H1 (cell line): ENCODE results near the gene RIN3. TPM values are rescaled to one million over a fixed set of nuclear protein-coding genes. Genes with fewer than 3 reads are reported as not detected.

ENCODE experiments used
- CTCF ChIA-PET: fragments of 300-600 bp; sonication (Branson Sonifier 250); formaldehyde crosslinking; loops from one replicate; lab custom pipeline; 2021; ENCODE audit not compliant: partially characterized antibody; lab: Charles Lee
- POLR2A ChIA-PET: fragments of 300-600 bp; sonication (Branson Sonifier 250); formaldehyde crosslinking; loops from one replicate; lab custom pipeline; 2021; ENCODE audit warnings: inconsistent platforms; ENCODE audit not compliant: partially characterized antibody; lab: Charles Lee
- DNase-seq, 2 experiments: peaks; one replicate each; pipeline versions ENCODE4 v3.0.0 to v3.0.0-alpha.2; 2010 to 2022; ENCODE audit warnings: low spot score in 2 of 2, low read depth in 1 of 2, mixed read lengths in 1 of 2
- FAIRE-seq: peaks from 2 replicates; lab custom pipeline; 2011; peaks lifted over from hg19 to GRCh38; lab: Jason Lieb, UNC
- H2AFZ ChIP-seq: 2 replicates; pipeline ENCODE4 v1.8.1; 2012; ENCODE audit warnings: low read length, inconsistent platforms
- H2AK5ac ChIP-seq: 2 replicates; pipeline ENCODE4 v1.6.1; 2013; ENCODE audit warnings: low read depth, low read length
- H2BK120ac ChIP-seq: replicated peaks from 2 replicates; pipeline ENCODE3; 2013; ENCODE audit warnings: low read depth, low read length, inconsistent platforms
- H2BK12ac ChIP-seq: 2 replicates; pipeline ENCODE4 v1.6.1; 2013; ENCODE audit warnings: low read depth, low read length
- H2BK15ac ChIP-seq: 2 replicates; pipeline ENCODE4 v1.6.1; 2013; ENCODE audit warnings: low read length
- H2BK20ac ChIP-seq: 2 replicates; pipeline ENCODE4 v1.6.1; 2013; ENCODE audit warnings: low read length
- H2BK5ac ChIP-seq: 2 replicates; pipeline ENCODE4 v1.6.1; 2013; ENCODE audit warnings: low read depth, low read length
- H3K14ac ChIP-seq: 2 replicates; pipeline ENCODE4 v1.6.1; 2013; ENCODE audit warnings: inconsistent platforms; ENCODE audit not compliant: insufficient read length
- H3K18ac ChIP-seq: 2 replicates; pipeline ENCODE4 v1.6.1; 2013; ENCODE audit warnings: low read length; ENCODE audit errors: extremely low read depth
- H3K23ac ChIP-seq: 2 replicates; pipeline ENCODE4 v1.6.1; 2013; ENCODE audit warnings: inconsistent platforms; ENCODE audit not compliant: insufficient read length
- H3K23me2 ChIP-seq: 2 replicates; pipeline ENCODE4 v1.6.1; 2013; ENCODE audit warnings: low read depth, low read length
- H3K27ac ChIP-seq: 2 replicates; pipeline ENCODE4 v1.6.1; 2011; ENCODE audit warnings: low read depth, low read length, inconsistent platforms
- H3K27me3 ChIP-seq, 4 experiments: replicated peaks in 1 of 4; 1 replicate in 1 of 4; 2 replicates in 3 of 4; pipeline versions ENCODE4 v1.6.1 to v1.8.1; 2011 to 2013; ENCODE audit warnings: low read length in 3 of 4, mild to moderate bottlenecking in 3 of 4, inconsistent platforms in 2 of 4, mixed read lengths in 2 of 4, moderate library complexity in 1 of 4; ENCODE audit not compliant: control insufficient read depth in 3 of 4, insufficient read depth in 3 of 4; ENCODE audit errors: extremely low read depth in 1 of 4
- H3K36me3 ChIP-seq, 4 experiments: 2 replicates each; pipeline versions ENCODE4 v1.6.1 to v1.8.1; 2011 to 2013; ENCODE audit warnings: mild to moderate bottlenecking in 4 of 4, low read length in 3 of 4, moderate library complexity in 2 of 4, control low read depth in 1 of 4, inconsistent platforms in 1 of 4; ENCODE audit not compliant: insufficient read depth in 4 of 4, control insufficient read depth in 2 of 4
- H3K4ac ChIP-seq: replicated peaks from 2 replicates; pipeline ENCODE3; 2013; ENCODE audit warnings: low read length, low read depth, mixed read lengths, inconsistent platforms; ENCODE audit not compliant: insufficient read length
- H3K4me1 ChIP-seq, 4 experiments: replicated peaks in 1 of 4; 1 replicate in 1 of 4; 2 replicates in 3 of 4; pipeline versions ENCODE4 v1.6.1 to v1.8.1; 2011 to 2013; ENCODE audit warnings: low read length in 3 of 4, inconsistent platforms in 2 of 4, mixed read lengths in 1 of 4; ENCODE audit not compliant: insufficient read depth in 4 of 4, control insufficient read depth in 3 of 4
- H3K4me2 ChIP-seq, 2 experiments: 2 replicates each; pipeline versions ENCODE4 v1.6.1 to v1.8.1; 2011 to 2013; ENCODE audit warnings: low read depth in 2 of 2, low read length in 2 of 2, control low read depth in 1 of 2, inconsistent platforms in 1 of 2, mild to moderate bottlenecking in 1 of 2; ENCODE audit not compliant: insufficient read depth in 1 of 2
- H3K4me3 ChIP-seq, 4 experiments: fragments of 200-600, 300-600 bp in 1 of 4; sonication (generic), shearing (Covaris generic), sonication (Bioruptor Twin) in 1 of 4; 2 replicates each; pipeline versions ENCODE4 v1.5.1 to v1.8.1; 2011 to 2016; ENCODE audit warnings: low read length in 4 of 4, low read depth in 3 of 4, control low read depth in 2 of 4, inconsistent platforms in 2 of 4, mild to moderate bottlenecking in 2 of 4, mixed read lengths in 1 of 4, moderate library complexity in 1 of 4; ENCODE audit not compliant: insufficient read depth in 2 of 4; ENCODE audit errors: extremely low read depth in 1 of 4
- H3K56ac ChIP-seq: replicated peaks from 2 replicates; pipeline ENCODE3; 2013; ENCODE audit warnings: low read depth, mild to moderate bottlenecking, mixed read lengths, low read length, inconsistent platforms; ENCODE audit not compliant: insufficient read length
- H3K79me1 ChIP-seq: 2 replicates; pipeline ENCODE4 v1.6.1; 2013; ENCODE audit warnings: low read depth, low read length, control low read depth
- H3K79me2 ChIP-seq, 2 experiments: 2 replicates each; pipeline versions ENCODE4 v1.6.1 to v1.8.1; 2012 to 2013; ENCODE audit warnings: low read length in 2 of 2, mild to moderate bottlenecking in 2 of 2, inconsistent platforms in 1 of 2; ENCODE audit not compliant: insufficient read depth in 2 of 2, control insufficient read depth in 1 of 2
- H3K9ac ChIP-seq, 4 experiments: replicated peaks in 1 of 4; 1 replicate in 1 of 4; 2 replicates in 3 of 4; pipeline versions ENCODE4 v1.6.1 to v1.8.1; 2011 to 2013; ENCODE audit warnings: low read depth in 3 of 4, low read length in 3 of 4, control low read depth in 2 of 4, mild to moderate bottlenecking in 2 of 4, moderate library complexity in 2 of 4, inconsistent platforms in 1 of 4; ENCODE audit errors: extremely low read depth in 1 of 4
- H3K9me3 ChIP-seq, 2 experiments: 2 replicates each; pipeline versions ENCODE4 v1.6.1 to v1.8.1; 2012 to 2013; ENCODE audit warnings: mild to moderate bottlenecking in 2 of 2, moderate library complexity in 2 of 2, control low read depth in 1 of 2, inconsistent platforms in 1 of 2, low read depth in 1 of 2, low read length in 1 of 2, mixed read lengths in 1 of 2; ENCODE audit not compliant: insufficient read depth in 2 of 2
- H4K20me1 ChIP-seq, 2 experiments: replicated peaks in 1 of 2; 2 replicates each; pipeline versions ENCODE3 to v1.8.1; 2011 to 2013; ENCODE audit warnings: inconsistent platforms in 2 of 2, low read length in 2 of 2, mild to moderate bottlenecking in 1 of 2; ENCODE audit not compliant: insufficient read depth in 2 of 2, control insufficient read depth in 1 of 2
- H4K5ac ChIP-seq: 2 replicates; pipeline ENCODE4 v1.6.1; 2013; ENCODE audit warnings: low read length, low read depth, mixed read lengths, inconsistent platforms; ENCODE audit not compliant: insufficient read length
- H4K8ac ChIP-seq: 2 replicates; pipeline ENCODE4 v1.8.0; 2013; ENCODE audit warnings: mild to moderate bottlenecking, moderate library complexity, low read length, inconsistent platforms; ENCODE audit not compliant: insufficient read depth; ENCODE audit errors: extremely low read depth
- H4K91ac ChIP-seq: replicated peaks from 2 replicates; pipeline ENCODE3; 2013; ENCODE audit warnings: low read length, mixed read lengths, inconsistent platforms; ENCODE audit not compliant: insufficient read length
- CBX5 ChIP-seq: fragments of 300-800, 300-1000 bp; sonication (generic); IDR thresholded peaks from 2 replicates; pipeline ENCODE4 v1.7.1; 2016; ENCODE audit warnings: antibody characterized with exemption, low read length, low read depth
- MAX ChIP-seq: IDR thresholded peaks from 2 replicates; pipeline ENCODE4 v1.6.1; 2012; ENCODE audit warnings: inconsistent platforms
- WGBS, 2 experiments: shearing (Covaris generic) in 1 of 2; methylation state at CpG; one replicate each; pipeline versions ENCODE4 v1.1.6 to v1.1.7; 2013 to 2015; ENCODE audit warnings: low lambda C conversion rate in 2 of 2, mixed read lengths in 2 of 2, inconsistent platforms in 1 of 2, low coverage in 1 of 2, missing lambda C conversion rate in 1 of 2; ENCODE audit not compliant: insufficient replicate concordance in 2 of 2, insufficient coverage in 1 of 2, insufficient read length in 1 of 2; ENCODE audit errors: extremely low coverage in 1 of 2, missing lambda C conversion rate in 1 of 2; 5-methylcytosine and 5-hydroxymethylcytosine counted together
- polyA plus RNA-seq, 7 experiments: library from polyadenylated mRNA; depleted of rRNA in 3 of 7; stranded (reverse) in 5 of 7; unstranded in 2 of 7; fragments of >200 nt in 5 of 7; fragments of 200-250 nt in 2 of 7; gene quantifications; 1 replicate in 5 of 7; 2 replicates in 1 of 7; 4 replicates in 1 of 7; pipeline versions ENCODE4 v1.2.1 to v1.2.3, GENCODE V29; 2011 to 2013; ENCODE audit warnings: missing spikeins in 2 of 7, mixed read lengths in 2 of 7
- total RNA-seq: library from RNA; stranded (reverse); fragmentation: NEBNext Ultra II Directional; extraction: Animal tissue kit (Norgen Biotek cat#: 25700); gene quantifications from 2 replicates; pipeline ENCODE4 v1.2.1, GENCODE V29; 2021

Gene RIN3
- total and polyA plus RNA-seq, 2 of the 8 experiments (the other 6 are each of a cell fraction or from before 2014, with no cell fraction given), result 0.59 to 1.5 TPM

- no peak overlapping the region for H2AK5ac ChIP-seq
- H3K79me2 ChIP-seq, result no peaks in the 10 kb centered on the region
- TF ChIP-seq MAX (no peak), CBX5 (no peak)
- no peak overlapping the region for H3K23ac ChIP-seq
- H3K14ac ChIP-seq, result no peak overlapping the region
- no peak overlapping the region for H3K27ac ChIP-seq
- H4K20me1 ChIP-seq, result no peaks in the 10 kb centered on the region
- no peaks in the 10 kb centered on the region; a peak in 1 of 7 replicates for H3K27me3 ChIP-seq
- H3K9ac ChIP-seq, result no peak overlapping the region
- ChIA-PET CTCF (interaction anchor here (0.8 to 0.9 kb wide), 2 partner anchors 25 to 48 kb away, joined by 3 read pairs; no protein-coding TSS in a partner anchor), POLR2A (no interaction called here)
- no peak overlapping the region for H2BK20ac ChIP-seq
- H2AFZ ChIP-seq, result no peak overlapping the region
- no peak overlapping the region for H3K4ac ChIP-seq
- H2BK12ac ChIP-seq, result no peak overlapping the region
- no peak overlapping the region for H2BK15ac ChIP-seq
- no peak overlapping the region for H3K56ac ChIP-seq
- FAIRE-seq (no peak), DNase-seq (no peak)
- H3K4me1 ChIP-seq, result peaks cover 0 to 2% (median under 1%) of the 10 kb centered on the region in 4 experiments; a peak in 1 of 7 replicates
- no peak overlapping the region for H2BK120ac ChIP-seq
- no peaks in the 10 kb centered on the region for H3K36me3 ChIP-seq
- H3K4me3 ChIP-seq, result no peak overlapping the region
- no peak overlapping the region for H4K5ac ChIP-seq
- H3K23me2 ChIP-seq, result no peaks in the 10 kb centered on the region
- H3K9me3 ChIP-seq, result no peaks in the 10 kb centered on the region
- no peak overlapping the region for H3K4me2 ChIP-seq
- H4K8ac ChIP-seq, result no peak overlapping the region
- H3K18ac ChIP-seq, result no peak overlapping the region
- 89% methylated on average over 9 of the region's 9 CpGs; no CpG with 5 or more reads in 1 of the 2 experiments for WGBS, 2 experiments
- no peak overlapping the region for H4K91ac ChIP-seq
- no peak overlapping the region for H2BK5ac ChIP-seq
- H3K79me1 ChIP-seq, result no peaks in the 10 kb centered on the region
Measured at GRCh38 chr14:92638266-92638665, 124.7 kb downstream of the RIN3 start.
